Stomach smooth muscle (tissue), 2 donors: Measurements from ENCODE around the gene CMKLR1.

Source experiments
- H3K27ac ChIP-seq: one replicate; pipeline ENCODE4 v1.7.0; 2013; ENCODE audit warnings: mild to moderate bottlenecking, low read length, inconsistent platforms
- H3K27me3 ChIP-seq, 2 donors: one replicate each; pipeline ENCODE4 v1.7.0; 2013; ENCODE audit warnings: low read length in 2 of 2; ENCODE audit not compliant: insufficient read depth in 2 of 2, control insufficient read depth in 1 of 2
- H3K36me3 ChIP-seq, 2 donors: one replicate each; pipeline ENCODE4 v1.7.0; 2013; ENCODE audit warnings: low read length in 2 of 2; ENCODE audit not compliant: control insufficient read depth in 2 of 2, insufficient read depth in 2 of 2
- H3K4me1 ChIP-seq: one replicate; pipeline ENCODE4 v1.7.0; 2013; ENCODE audit warnings: low read length; ENCODE audit not compliant: control insufficient read depth, insufficient read depth
- H3K4me3 ChIP-seq, 2 donors: one replicate each; pipeline ENCODE4 v1.7.0; 2013; ENCODE audit warnings: low read length in 2 of 2
- H3K9ac ChIP-seq, 2 donors: one replicate each; pipeline ENCODE4 v1.7.0; 2013; ENCODE audit warnings: low read length in 2 of 2, mild to moderate bottlenecking in 1 of 2
- H3K9me3 ChIP-seq, 2 donors: one replicate each; pipeline ENCODE4 v1.7.0; 2013; ENCODE audit warnings: low read length in 2 of 2; ENCODE audit not compliant: control insufficient read depth in 2 of 2
- donor health status: healthy.
- donor health status: Pancreatic carcinoma.

CMKLR1 gene

GRCh38 chr12:108297424-108297823, 41.7 kb downstream of the CMKLR1 start:
- no peak overlapping the region for H3K9ac ChIP-seq
- no peak overlapping the region for H3K27ac ChIP-seq
- H3K27me3 ChIP-seq: peaks cover 0 to 2% of the 10 kb centered on the region in 2 donors
- H3K4me1 ChIP-seq: peaks cover 6% of the 10 kb centered on the region
- H3K36me3 ChIP-seq: no peaks in the 10 kb centered on the region
- H3K9me3 ChIP-seq: no peaks in the 10 kb centered on the region
- H3K4me3 ChIP-seq: no peak overlapping the region

- no peaks in the 10 kb centered on the region for H3K36me3 ChIP-seq
- peaks cover 4% of the 10 kb centered on the region for H3K4me1 ChIP-seq
- H3K27ac ChIP-seq: no peak overlapping the region
- no peaks in the 10 kb centered on the region for H3K9me3 ChIP-seq
- no peak overlapping the region for H3K9ac ChIP-seq
- peaks cover 0 to 2% of the 10 kb centered on the region in 2 donors for H3K27me3 ChIP-seq
- H3K4me3 ChIP-seq: no peak overlapping the region
Observed at GRCh38 chr12:108296945-108297344, 42.2 kb downstream of the CMKLR1 start.

GRCh38 chr12:108295641-108296040, 43.5 kb downstream of the CMKLR1 start:
- no peaks in the 10 kb centered on the region for H3K9me3 ChIP-seq
- peaks cover 0 to 5% of the 10 kb centered on the region in 2 donors for H3K27me3 ChIP-seq

GRCh38 chr12:108289350-108290161, 49.6 kb downstream of the CMKLR1 start:
- Histone ChIP-seq H3K4me1 (peaks cover 5% of the 10 kb centered on the region), H3K4me3 (no peak overlapping the region), H3K36me3 (no peaks in the 10 kb centered on the region), H3K9me3 (no peaks in the 10 kb centered on the region), H3K9ac (peak overlapping the region in 1 of 2 donors; percentile 29), H3K27ac (no peak overlapping the region), H3K27me3 (peaks cover 0 to 7% of the 10 kb centered on the region in 2 donors)

More at GRCh38 chr12:108295641-108296040, 43.5 kb downstream of the CMKLR1 start:
- Histone ChIP-seq H3K4me1 (peaks cover 4% of the 10 kb centered on the region), H3K4me3 (no peak overlapping the region), H3K36me3 (no peaks in the 10 kb centered on the region), H3K9ac (no peak overlapping the region), H3K27ac (no peak overlapping the region)

GRCh38 chr12:108287227-108287626, 51.9 kb downstream of the CMKLR1 start:
- peaks cover 5% of the 10 kb centered on the region for H3K4me1 ChIP-seq
- no peak overlapping the region for H3K9ac ChIP-seq
- H3K27ac ChIP-seq: no peak overlapping the region
- H3K27me3 ChIP-seq: peaks cover 0 to 10% of the 10 kb centered on the region in 2 donors
- H3K4me3 ChIP-seq: no peak overlapping the region
- no peaks in the 10 kb centered on the region for H3K36me3 ChIP-seq
- no peaks in the 10 kb centered on the region for H3K9me3 ChIP-seq

GRCh38 chr12:108285016-108285415, 54.1 kb downstream of the CMKLR1 start:
- Histone ChIP-seq H3K27ac (no peak overlapping the region), H3K9ac (no peak overlapping the region), H3K27me3 (peaks cover 0 to 9% of the 10 kb centered on the region in 2 donors), H3K9me3 (no peaks in the 10 kb centered on the region), H3K4me3 (no peak overlapping the region), H3K36me3 (no peaks in the 10 kb centered on the region), H3K4me1 (peaks cover 5% of the 10 kb centered on the region)

GRCh38 chr12:108284163-108284562, 54.9 kb downstream of the CMKLR1 start:
- H3K4me1 ChIP-seq: peaks cover 2% of the 10 kb centered on the region
- H3K36me3 ChIP-seq: no peaks in the 10 kb centered on the region

GRCh38 chr12:108282676-108283075, 56.4 kb downstream of the CMKLR1 start:
- no peak overlapping the region for H3K4me3 ChIP-seq
- H3K9ac ChIP-seq: no peak overlapping the region
- no peaks in the 10 kb centered on the region for H3K36me3 ChIP-seq
- no peaks in the 10 kb centered on the region for H3K9me3 ChIP-seq
- H3K4me1 ChIP-seq: no peaks in the 10 kb centered on the region
- H3K27me3 ChIP-seq: peaks cover 0 to 7% of the 10 kb centered on the region in 2 donors
- H3K27ac ChIP-seq: no peak overlapping the region

More at GRCh38 chr12:108284163-108284562, 54.9 kb downstream of the CMKLR1 start:
- H3K9ac ChIP-seq: no peak overlapping the region
- no peak overlapping the region for H3K27ac ChIP-seq
- H3K9me3 ChIP-seq: no peaks in the 10 kb centered on the region
- H3K27me3 ChIP-seq: peaks cover 0 to 9% of the 10 kb centered on the region in 2 donors
- no peak overlapping the region for H3K4me3 ChIP-seq

- no peak overlapping the region for H3K27ac ChIP-seq
- no peaks in the 10 kb centered on the region for H3K9me3 ChIP-seq
- H3K4me1 ChIP-seq: no peaks in the 10 kb centered on the region
- no peaks in the 10 kb centered on the region for H3K36me3 ChIP-seq
- H3K9ac ChIP-seq: no peak overlapping the region
- peaks cover 0 to 7% of the 10 kb centered on the region in 2 donors for H3K27me3 ChIP-seq
- no peak overlapping the region for H3K4me3 ChIP-seq
Observed at GRCh38 chr12:108282160-108282559, 57.0 kb downstream of the CMKLR1 start.

- no peak overlapping the region for H3K4me3 ChIP-seq
- H3K9me3 ChIP-seq: no peaks in the 10 kb centered on the region
- H3K27me3 ChIP-seq: peaks cover 0 to 5% of the 10 kb centered on the region in 2 donors
Observed at GRCh38 chr12:108277613-108278012, 61.5 kb downstream of the CMKLR1 start.

GRCh38 chr12:108273217-108273616, 65.9 kb downstream of the CMKLR1 start:
- peaks cover 0 to 7% of the 10 kb centered on the region in 2 donors for H3K9me3 ChIP-seq
- H3K27ac ChIP-seq: no peak overlapping the region
- no peaks in the 10 kb centered on the region for H3K36me3 ChIP-seq
- H3K4me3 ChIP-seq: no peak overlapping the region
- H3K9ac ChIP-seq: no peak overlapping the region
- no peaks in the 10 kb centered on the region for H3K4me1 ChIP-seq
- H3K27me3 ChIP-seq: no peaks in the 10 kb centered on the region

More at GRCh38 chr12:108277613-108278012, 61.5 kb downstream of the CMKLR1 start:
- no peak overlapping the region for H3K27ac ChIP-seq
- H3K9ac ChIP-seq: no peak overlapping the region
- no peaks in the 10 kb centered on the region for H3K4me1 ChIP-seq
- H3K36me3 ChIP-seq: no peaks in the 10 kb centered on the region
